ENCODE measurements around the gene RMRP.

The RMRP gene

DNA sequence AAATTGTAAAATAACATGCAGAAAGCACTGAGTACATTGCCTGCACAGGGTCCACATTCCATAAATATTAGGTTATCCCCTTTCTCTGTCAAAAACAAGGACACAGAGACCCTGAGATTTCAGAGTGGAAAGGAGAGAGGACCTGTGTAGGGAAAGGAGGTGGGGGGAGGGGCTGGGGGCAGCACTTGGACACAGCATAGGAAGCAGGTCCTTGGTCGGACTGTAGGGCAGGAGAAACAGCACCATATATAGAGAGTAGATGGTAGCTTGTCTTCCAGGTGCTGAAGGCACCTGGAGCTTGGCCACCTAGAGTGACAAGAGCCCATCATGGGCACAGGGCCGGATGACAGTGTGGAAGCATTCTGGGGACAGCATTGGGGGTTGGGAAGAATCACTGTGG is 29.5 kb upstream of the RMRP start:
- DNase-seq (ENCODE audit: low read depth, low spot score), result no peak

DNA sequence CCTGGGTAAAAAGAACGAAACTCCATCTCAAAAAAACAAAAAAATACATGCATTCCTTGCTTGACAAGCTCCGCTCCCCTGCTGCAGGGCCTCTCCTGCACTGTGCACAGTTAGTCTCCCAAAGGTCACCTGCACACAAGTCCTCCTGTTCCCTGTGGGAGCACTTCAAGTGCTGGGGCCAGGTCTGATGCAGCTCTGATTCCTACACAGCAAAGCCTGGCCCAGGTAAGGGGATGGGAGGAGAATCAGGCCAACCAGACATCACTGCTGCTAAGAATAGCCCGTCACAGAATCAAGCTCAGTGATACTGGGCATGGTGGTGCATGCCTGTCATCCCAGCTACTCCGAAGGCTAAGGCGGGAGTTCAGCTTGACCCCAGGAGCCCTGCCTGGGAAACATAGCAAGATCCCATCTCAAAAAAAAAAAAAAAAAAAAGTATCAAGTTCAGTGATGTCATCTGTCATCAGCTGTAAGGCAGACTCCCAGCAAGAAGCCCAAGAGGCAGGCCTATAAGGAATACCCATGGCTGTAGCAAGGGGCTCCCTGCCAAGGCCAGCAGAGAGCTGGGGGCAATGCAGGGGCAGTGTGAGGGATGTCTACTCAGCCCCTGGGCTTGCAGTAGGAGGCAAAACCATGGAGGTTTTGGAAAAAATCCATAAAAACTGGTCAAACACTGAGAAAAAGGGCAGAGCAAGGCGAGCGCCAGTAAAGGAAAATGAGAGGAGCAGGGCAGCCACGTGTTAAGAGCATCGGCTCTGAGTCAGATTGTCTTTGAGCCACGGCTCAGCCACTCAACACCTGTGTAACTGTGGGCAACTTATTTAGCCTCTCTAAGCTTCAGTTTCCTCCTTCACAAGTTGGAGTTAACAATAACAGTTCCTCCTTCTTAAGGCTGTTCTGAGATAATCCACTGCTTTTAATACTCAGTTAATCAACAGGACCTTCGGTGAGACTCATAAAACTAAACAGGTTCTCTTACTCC is 28.7 kb upstream of the RMRP start:
- DNase-seq (ENCODE audit: low read depth, low spot score), result no peak

DNA sequence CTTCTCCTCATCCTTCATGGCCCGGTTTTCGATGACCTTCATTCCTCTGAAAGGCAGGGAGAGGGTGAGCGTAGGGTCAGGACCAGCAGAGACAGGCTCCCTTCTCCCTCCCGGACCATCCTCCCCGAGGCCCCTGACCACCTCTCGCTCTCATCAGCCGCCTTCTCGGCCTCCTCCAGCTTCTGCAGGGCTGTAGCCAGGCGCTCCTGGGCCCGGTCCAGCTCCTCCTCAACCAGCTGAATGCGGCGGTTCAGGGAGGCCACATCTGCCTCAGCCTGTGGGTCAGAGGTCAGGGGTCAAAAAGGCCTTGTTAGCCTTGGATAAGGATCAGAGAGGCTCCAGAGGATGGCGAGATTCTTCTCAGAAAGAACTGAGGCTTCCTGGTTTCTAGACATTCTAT is 27.7 kb upstream of the RMRP start:
- DNase-seq (ENCODE audit: low read depth, low spot score), result no peak

DNA sequence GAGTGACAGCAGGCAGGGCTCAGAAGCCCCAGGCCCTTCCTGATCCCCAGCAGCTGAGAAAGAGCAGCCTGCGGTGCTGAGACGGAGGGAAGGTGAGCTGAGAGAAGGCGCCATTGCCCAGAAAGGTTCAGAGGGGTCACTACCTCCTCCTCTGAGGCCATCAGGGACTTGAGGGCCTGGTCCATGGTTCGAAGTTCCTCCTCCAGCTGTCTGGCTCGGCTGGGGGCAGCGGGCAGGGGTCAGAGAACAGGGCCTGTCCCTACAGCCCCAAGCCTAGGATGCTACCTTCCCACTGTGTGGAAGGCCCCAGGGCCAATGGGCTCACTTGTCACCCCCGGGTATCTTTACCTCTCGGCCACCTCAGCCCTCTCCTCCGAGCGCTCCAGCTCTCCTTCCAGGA is 27.1 kb upstream of the RMRP start:
- DNase-seq (ENCODE audit: low read depth, low spot score), result no peak

DNA sequence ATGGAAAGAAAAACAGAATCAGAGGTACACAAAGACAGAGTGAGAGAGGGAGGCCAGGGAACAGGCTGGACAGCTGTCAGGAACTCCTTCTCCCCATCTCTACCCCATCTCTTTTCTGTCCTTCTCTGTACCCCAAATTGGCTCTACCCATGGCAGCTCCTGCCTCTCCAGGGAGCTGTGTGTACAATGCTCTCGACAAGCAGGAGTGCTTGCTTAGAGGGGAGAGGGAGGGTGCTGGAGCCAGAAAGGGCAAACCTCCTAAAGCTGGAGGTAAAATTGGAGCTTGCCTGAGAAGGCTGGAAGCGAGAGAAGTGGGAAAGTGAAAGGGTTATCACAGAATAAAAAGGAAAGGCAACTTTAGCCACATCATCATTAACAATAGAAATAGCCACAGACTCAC is 25.5 kb upstream of the RMRP start:
- no peak for DNase-seq (ENCODE audit: low read depth, low spot score)

DNA sequence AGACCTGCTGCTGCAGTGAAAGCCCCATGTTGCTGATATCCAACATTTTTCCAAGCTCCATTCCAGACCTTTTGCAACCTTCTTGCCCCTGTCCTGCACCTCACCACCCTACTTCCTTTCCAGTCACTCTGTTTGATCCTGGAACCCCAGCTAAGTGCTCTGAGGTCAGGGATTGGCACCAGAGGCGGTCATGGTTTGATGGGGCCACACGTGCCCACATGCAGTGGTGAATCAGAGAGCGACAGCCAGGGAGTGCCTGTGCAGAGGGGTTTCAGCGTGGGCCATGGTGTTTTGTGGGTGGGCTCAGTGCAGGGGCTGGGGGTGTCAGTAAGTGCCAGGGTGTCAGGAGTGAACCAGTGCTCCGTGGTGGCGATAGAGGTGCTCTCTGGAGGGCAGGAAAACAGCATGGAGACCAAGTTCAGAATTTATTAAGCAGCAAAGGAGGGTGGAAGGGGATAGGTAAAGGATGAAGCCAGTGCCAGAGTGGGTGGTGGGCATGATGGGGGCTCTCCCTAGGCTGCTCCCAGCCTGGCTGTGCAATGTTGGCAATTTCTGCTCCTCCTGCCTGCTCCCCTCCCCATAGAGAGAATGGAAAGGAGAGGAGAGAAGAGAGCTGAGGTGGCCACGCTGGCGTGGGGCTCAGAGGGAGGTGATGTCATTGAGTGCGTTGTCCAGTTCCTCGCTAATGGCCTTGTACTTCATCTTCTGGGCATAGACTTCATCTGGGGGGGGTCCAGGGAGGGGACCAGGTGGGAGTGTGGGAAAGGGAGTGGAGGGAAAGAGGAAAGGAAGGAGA is 24.9 kb upstream of the RMRP start:
- no peak for DNase-seq (ENCODE audit: low read depth, low spot score)

DNA sequence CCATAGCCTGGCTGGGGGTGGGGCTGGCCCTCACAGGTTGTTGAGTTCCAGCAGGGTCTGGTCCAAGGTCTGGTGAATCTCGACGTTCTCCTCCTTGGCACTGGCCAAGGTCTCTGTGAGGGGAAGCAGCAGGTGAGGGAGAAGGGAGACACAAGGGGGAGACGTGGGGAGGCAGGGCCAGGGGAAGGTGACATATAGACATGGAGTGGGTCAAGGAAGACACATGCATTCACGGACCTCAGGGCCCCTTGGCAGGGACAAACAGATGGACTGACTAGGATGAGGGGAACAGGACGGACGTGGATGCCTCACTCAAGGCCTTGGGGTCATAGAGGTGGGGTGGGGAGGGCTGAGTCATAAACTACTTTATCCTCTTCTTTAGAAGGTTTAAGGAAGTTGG is 24.2 kb upstream of the RMRP start:
- no peak for DNase-seq (ENCODE audit: low read depth, low spot score)

DNA sequence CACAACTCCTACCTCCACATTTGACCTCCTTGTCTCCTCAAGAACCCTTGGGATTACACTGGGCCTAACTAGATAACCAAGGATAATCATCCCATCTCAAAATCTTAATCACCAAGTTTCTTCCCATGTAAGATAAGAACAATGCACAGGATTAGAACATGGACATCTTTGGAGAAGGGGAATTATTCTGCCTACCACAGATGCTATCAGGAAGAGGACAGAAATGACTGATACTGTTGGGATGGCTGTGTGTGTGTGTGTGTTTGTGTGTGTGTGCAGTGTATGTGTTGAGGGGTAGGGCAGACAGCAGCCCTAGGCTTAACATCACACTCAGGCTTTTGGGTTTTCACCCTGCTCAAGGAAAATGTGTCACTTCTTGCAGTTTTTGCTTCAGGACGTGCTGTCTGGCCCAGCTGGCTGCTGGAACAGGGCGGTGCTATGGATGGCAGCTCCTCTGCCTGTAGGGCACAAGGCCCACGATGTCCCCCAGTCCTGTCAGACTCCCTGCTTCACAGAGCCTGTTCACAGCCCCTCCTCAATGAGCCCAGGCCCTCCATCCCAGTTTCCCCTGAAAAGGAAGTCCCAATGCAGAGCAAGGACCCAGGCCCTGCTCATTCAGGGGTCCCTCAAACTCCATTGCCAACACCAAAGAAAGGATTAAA is 23.7 kb upstream of the RMRP start:
- no peak for DNase-seq (ENCODE audit: low read depth, low spot score)

DNA sequence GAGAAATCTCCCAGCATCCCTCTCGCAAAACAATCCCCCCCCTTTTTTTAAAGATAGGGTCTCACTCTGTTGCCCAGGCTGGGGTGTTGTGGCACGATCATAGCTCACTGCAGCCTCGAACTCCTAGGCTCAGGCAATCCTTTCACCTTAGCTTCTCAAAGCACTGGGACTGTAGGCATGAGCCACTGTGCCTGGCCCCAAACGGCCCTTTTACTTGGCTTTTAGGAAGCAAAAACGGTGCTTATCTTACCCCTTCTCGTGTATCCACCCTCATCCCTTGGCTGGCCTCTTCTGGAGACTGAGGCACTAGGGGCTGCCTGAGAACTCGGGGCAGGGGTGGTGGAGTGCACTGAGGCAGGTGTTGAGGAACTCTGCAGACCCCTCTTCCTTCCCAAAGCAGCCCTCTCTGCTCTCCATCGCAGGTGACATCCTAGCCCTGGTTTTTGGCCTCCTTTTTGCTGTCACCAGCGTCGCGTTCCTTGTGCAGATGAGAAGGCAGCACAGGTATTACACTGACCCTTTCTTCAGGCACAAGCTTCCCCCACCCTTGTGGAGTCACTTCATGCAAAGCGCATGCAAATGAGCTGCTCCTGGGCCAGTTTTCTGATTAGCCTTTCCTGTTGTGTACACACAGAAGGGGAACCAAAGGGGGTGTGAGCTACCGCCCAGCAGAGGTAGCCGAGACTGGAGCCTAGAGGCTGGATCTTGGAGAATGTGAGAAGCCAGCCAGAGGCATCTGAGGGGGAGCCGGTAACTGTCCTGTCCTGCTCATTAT is 22.7 kb upstream of the RMRP start:
- DNase-seq (ENCODE audit: low read depth, low spot score), result no peak

DNA sequence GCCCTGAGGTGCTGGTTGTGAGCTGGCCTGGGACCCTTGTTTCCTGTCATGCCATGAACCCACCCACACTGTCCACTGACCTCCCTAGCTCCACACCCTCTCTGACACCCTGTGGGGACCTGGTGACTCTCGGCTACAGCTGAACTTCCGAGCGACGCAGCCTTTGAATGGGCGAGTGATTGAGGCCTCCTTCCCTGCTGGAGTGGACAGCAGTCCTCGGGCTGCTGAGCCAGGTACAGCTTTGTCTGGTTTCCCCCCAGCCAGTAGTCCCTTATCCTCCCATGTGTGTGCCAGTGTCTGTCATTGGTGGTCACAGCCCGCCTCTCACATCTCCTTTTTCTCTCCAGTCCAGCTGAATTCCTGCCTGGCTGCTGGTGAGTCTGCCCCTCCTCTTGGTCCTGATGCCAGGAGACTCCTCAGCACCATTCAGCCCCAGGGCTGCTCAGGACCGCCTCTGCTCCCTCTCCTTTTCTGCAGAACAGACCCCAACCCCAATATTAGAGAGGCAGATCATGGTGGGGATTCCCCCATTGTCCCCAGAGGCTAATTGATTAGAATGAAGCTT is 22.0 kb upstream of the RMRP start:
- DNase-seq (ENCODE audit: low read depth, low spot score), result no peak

DNA sequence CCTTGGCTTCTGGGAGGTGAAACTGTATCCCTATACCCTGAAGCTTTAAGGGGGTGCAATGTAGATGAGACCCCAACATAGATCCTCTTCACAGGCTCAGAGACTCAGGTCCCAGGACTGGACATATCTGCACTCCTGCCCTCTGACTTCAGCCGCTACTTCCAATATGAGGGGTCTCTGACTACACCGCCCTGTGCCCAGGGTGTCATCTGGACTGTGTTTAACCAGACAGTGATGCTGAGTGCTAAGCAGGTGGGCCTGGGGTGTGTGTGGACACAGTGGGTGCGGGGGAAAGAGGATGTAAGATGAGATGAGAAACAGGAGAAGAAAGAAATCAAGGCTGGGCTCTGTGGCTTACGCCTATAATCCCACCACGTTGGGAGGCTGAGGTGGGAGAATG is 21.3 kb upstream of the RMRP start:
- DNase-seq (ENCODE audit: low read depth, low spot score), result no peak

DNA sequence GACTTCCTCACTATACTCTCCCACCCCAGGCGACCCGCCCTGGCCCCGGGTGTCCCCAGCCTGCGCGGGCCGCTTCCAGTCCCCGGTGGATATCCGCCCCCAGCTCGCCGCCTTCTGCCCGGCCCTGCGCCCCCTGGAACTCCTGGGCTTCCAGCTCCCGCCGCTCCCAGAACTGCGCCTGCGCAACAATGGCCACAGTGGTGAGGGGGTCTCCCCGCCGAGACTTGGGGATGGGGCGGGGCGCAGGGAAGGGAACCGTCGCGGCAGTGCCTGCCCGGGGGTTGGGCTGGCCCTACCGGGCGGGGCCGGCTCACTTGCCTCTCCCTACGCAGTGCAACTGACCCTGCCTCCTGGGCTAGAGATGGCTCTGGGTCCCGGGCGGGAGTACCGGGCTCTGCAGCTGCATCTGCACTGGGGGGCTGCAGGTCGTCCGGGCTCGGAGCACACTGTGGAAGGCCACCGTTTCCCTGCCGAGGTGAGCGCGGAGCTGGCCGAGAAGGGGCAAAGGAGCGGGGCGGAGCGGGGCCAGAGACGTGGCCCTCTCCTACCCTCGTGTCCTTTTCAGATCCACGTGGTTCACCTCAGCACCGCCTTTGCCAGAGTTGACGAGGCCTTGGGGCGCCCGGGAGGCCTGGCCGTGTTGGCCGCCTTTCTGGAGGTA is 18.0 kb upstream of the RMRP start:
- DNase-seq (ENCODE audit: low read depth, low spot score), result no peak

DNA sequence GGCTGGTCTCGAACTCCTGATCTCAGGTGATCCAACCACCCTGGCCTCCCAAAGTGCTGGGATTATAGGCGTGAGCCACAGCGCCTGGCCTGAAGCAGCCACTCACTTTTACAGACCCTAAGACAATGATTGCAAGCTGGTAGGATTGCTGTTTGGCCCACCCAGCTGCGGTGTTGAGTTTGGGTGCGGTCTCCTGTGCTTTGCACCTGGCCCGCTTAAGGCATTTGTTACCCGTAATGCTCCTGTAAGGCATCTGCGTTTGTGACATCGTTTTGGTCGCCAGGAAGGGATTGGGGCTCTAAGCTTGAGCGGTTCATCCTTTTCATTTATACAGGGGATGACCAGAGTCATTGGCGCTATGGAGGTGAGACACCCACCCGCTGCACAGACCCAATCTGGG is 17.4 kb upstream of the RMRP start:
- DNase-seq (ENCODE audit: low read depth, low spot score), result no peak

DNA sequence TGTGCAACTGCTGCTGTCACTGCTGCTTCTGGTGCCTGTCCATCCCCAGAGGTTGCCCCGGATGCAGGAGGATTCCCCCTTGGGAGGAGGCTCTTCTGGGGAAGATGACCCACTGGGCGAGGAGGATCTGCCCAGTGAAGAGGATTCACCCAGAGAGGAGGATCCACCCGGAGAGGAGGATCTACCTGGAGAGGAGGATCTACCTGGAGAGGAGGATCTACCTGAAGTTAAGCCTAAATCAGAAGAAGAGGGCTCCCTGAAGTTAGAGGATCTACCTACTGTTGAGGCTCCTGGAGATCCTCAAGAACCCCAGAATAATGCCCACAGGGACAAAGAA is 16.2 kb upstream of the RMRP start:
- DNase-seq (ENCODE audit: low read depth, low spot score), result no peak

DNA sequence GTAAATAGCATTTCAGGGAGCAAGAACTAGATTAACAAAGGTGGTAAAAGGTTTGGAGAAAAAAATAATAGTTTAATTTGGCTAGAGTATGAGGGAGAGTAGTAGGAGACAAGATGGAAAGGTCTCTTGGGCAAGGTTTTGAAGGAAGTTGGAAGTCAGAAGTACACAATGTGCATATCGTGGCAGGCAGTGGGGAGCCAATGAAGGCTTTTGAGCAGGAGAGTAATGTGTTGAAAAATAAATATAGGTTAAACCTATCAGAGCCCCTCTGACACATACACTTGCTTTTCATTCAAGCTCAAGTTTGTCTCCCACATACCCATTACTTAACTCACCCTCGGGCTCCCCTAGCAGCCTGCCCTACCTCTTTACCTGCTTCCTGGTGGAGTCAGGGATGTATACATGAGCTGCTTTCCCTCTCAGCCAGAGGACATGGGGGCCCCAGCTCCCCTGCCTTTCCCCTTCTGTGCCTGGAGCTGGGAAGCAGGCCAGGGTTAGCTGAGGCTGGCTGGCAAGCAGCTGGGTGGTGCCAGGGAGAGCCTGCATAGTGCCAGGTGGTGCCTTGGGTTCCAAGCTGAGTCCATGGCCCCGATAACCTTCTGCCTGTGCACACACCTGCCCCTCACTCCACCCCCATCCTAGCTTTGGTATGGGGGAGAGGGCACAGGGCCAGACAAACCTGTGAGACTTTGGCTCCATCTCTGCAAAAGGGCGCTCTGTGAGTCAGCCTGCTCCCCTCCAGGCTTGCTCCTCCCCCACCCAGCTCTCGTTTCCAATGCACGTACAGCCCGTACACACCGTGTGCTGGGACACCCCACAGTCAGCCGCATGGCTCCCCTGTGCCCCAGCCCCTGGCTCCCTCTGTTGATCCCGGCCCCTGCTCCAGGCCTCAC is 15.6 kb upstream of the RMRP start, which contains the start of gene CA9:
Gene CA9 (plus strand): TSS at position 797 of the 893 bp plus-strand sequence. CDS start 32 bp downstream, at position 829.
- DNase-seq (ENCODE audit: low read depth, low spot score), result no peak

DNA sequence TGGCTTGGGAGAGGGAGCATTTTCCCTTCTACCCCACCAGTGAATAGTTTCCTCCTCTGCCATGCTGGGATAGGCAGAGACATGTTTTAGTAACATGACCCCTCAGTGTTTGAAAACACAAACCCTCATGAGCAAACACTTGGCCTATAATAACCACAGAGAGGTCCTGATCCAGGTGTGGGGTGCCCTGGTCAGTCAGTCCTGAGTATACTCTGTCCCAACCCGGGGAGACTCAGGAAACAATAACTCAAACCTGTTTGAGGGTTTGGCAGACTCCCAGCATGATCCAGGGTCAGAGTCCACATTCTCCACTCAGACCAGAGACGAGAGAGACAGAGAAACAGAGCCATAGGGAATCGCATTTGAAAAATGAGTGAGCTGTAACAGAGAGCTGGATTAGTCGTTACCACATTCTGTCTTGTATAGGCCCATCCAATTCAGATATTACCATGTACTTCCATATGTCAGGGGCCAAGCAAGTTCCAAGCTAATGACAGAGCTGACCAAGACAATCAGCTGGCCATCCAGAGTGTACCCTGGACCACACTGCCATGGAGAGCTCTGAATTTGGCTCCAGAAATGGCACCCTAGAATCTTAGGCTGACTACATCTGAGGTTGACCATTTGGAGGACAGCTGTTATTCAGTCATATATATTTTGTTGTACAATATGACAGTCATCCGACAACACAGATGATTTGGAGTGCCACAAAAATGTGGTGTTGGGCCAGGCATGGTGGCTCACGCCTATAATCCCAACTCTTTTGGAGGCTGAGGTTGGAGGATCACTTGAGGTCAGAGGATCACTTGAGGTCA is 11.7 kb upstream of the RMRP start:
- no peak for DNase-seq (ENCODE audit: low read depth, low spot score)

DNA sequence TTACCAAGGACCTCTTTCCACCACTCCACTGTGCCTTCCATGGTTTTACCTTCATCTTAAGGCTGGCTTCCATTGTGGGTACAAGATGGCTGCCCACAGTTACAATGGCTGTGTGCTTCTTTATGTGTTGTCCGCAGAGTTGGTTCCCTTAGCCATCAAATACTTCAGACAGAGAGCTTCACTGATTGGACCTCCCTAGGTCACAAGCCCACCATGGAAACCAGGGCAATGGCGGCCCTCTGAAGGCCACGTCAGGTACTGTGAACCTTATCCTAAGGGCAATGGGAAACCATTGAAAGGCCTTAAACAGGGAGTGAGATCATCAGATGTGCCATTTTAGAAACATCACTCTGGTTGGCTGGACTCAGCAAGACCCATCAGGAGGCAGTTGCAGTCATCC is 10.1 kb upstream of the RMRP start:
- DNase-seq (ENCODE audit: low read depth, low spot score), result no peak

DNA sequence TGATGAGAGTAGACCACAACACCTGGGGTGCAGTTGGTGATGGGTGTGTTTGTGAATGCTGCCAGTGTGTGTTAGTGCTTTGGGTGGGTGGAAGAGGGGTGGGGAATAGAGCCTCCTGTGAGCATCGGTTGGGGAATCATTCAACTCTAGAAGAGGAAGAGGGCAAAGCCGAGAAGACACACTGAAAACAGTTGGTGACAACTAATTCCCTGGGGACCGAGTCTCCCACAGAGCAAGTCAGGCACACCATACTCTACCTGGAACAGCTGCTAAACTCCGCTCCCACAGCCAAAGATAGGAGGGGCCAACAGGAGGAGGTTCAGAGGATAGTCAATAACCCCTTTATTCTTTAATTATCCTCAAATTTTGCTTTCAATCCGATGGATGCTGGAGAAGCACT is 8.7 kb upstream of the RMRP start:
- DNase-seq (ENCODE audit: low read depth, low spot score), result no peak

DNA sequence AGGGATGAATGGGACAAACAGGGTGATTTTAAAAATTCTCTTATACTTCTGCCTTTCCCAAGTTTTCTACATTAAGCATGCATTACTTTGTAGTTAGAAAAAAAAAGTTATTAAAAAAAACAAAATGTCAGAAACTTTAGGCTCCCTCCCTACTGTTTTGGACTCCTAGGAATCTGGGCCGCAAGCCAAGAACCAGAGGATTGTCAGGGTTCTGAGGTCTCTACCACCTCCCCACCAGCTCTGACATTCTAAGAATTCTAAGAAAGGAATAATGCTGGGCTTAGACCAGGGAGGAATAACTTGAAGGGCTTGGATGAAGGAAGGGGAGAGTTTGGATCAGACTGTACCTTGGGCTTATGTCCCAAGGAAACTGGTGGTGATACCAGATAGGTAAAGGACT is 8.2 kb upstream of the RMRP start:
- DNase-seq (ENCODE audit: low read depth, low spot score), result no peak

Data from activated naive CD8-positive, alpha-beta T cell treated with anti-CD3 and anti-CD28 coated beads, Interleukin-2, amount 50 U/mL, for 16 hours (primary cell).